Natural killer cell treated with Interleukin-12 subunit alpha and Interleukin-12 subunit beta and Interleukin-15 and Interleukin-18, amount 100 ng/mL, for 72 hours (primary cell): ENCODE data around the gene CCL15. TPM values are rescaled to one million over a fixed set of nuclear protein-coding genes. Genes with fewer than 3 reads are reported as not detected.

Experiments
- ATAC-seq, 2 donors: fragments of 150-1000 bp; cut with Tn5 transposase in 1 of 2; sonication (Bioruptor Pico), chemical (Tn5 transposase) in 1 of 2; 2 replicates each; pipeline ENCODE4 v1.10.0; 2021
- DNase-seq: peaks from one replicate; pipeline ENCODE4 v3.0.0; 2022; ENCODE audit warnings: low spot score
- H3K27ac Mint-ChIP-seq, 2 donors: 1 replicate in 1 of 2; 2 replicates in 1 of 2; pipeline ENCODE4 v1.8.0; 2022; ENCODE audit warnings: mixed read lengths in 2 of 2, mild to moderate bottlenecking in 1 of 2, moderate library complexity in 1 of 2
- H3K27me3 Mint-ChIP-seq, 2 donors: 1 replicate in 1 of 2; 2 replicates in 1 of 2; pipeline ENCODE4 v1.8.0; 2022; ENCODE audit warnings: mixed read lengths in 2 of 2
- H3K36me3 Mint-ChIP-seq: one replicate; pipeline ENCODE4 v1.8.0; 2022; ENCODE audit warnings: mixed read lengths
- H3K4me1 Mint-ChIP-seq, 2 donors: 1 replicate in 1 of 2; 2 replicates in 1 of 2; pipeline ENCODE4 v1.8.0; 2022; ENCODE audit warnings: low read depth in 2 of 2, mixed read lengths in 2 of 2, mild to moderate bottlenecking in 1 of 2
- H3K4me3 Mint-ChIP-seq: one replicate; pipeline ENCODE4 v1.8.0; 2022; ENCODE audit warnings: mixed read lengths
- H3K9me3 Mint-ChIP-seq: 2 replicates; pipeline ENCODE4 v1.8.0; 2022; ENCODE audit warnings: mixed read lengths
- total RNA-seq, 2 donors: library from RNA; stranded (reverse); gene quantifications; one replicate each; pipeline ENCODE4 v1.2.3, GENCODE V29; 2022

The CCL15 gene
- total RNA-seq, 2 donors from 2014 or later, result not detected

- H3K4me1 Mint-ChIP-seq, result peaks cover 0 to 2% of the 10 kb centered on the region in 2 donors
- no peak overlapping the region for H3K27ac Mint-ChIP-seq
- no peak overlapping the region for H3K4me3 Mint-ChIP-seq
- H3K9me3 Mint-ChIP-seq, result no peaks in the 10 kb centered on the region
- no peaks in the 10 kb centered on the region for H3K27me3 Mint-ChIP-seq
- no peak for ATAC-seq
- H3K36me3 Mint-ChIP-seq, result no peaks in the 10 kb centered on the region
- no peak for DNase-seq
Measured at GRCh38 chr17:35949401-35949800, 52.0 kb downstream of the CCL15 start.

GRCh38 chr17:35948092-35948491, 53.3 kb downstream of the CCL15 start:
- DNase-seq (no peak), ATAC-seq (no peak)
- Mint-ChIP-seq H3K4me3 (no peak overlapping the region), H3K27ac (no peak overlapping the region), H3K9me3 (no peaks in the 10 kb centered on the region), H3K4me1 (peaks cover 0 to 5% of the 10 kb centered on the region in 2 donors), H3K27me3 (no peaks in the 10 kb centered on the region), H3K36me3 (no peaks in the 10 kb centered on the region)

Other genes starting within 250 kb of the CCL15 start
- not detected for gene GAS2L2, start 248.3 kb downstream of the CCL15 start, total RNA-seq
- not detected for gene C17orf50, start 240.7 kb downstream of the CCL15 start, total RNA-seq
- gene MMP28, start 205.9 kb downstream of the CCL15 start, total RNA-seq, result not detected
- gene TAF15, start 192.1 kb downstream of the CCL15 start, total RNA-seq, result 100 to 1,000 TPM; 235 to 249 TPM
- gene HEATR9, start 132.7 kb downstream of the CCL15 start, total RNA-seq, result 1 to 10 TPM in 1 of 2 donors, under 1 TPM in 1; 0.81 to 2.9 TPM
- 100 to 1,000 TPM in 1 of 2 donors, 10 to 100 TPM in 1; 97.5 to 224 TPM for gene CCL5, start 121.2 kb downstream of the CCL15 start, total RNA-seq
- gene RDM1, start 70.8 kb downstream of the CCL15 start, total RNA-seq, result 1 to 10 TPM; 1.3 to 3.5 TPM
- gene LYZL6, start 57.8 kb downstream of the CCL15 start, total RNA-seq, result not detected
- gene CCL16, start 20.1 kb downstream of the CCL15 start, total RNA-seq, result not detected
- not detected for gene CCL14, start 14.8 kb downstream of the CCL15 start, total RNA-seq
- gene CCL23, start 16.4 kb upstream of the CCL15 start, total RNA-seq, result 1 to 10 TPM in 1 of 2 donors, not detected in 1; 1.7 TPM
- not detected for gene CCL18, start 62.7 kb upstream of the CCL15 start, total RNA-seq
- gene CCL3, start 88.6 kb upstream of the CCL15 start, total RNA-seq, result 1,000 to 10,000 TPM; 2,440 to 2,619 TPM
- gene CCL4, start 102.3 kb upstream of the CCL15 start, total RNA-seq, result 100 to 1,000 TPM; 379 to 582 TPM
- gene TBC1D3B, start 175.1 kb upstream of the CCL15 start, total RNA-seq, result 10 to 100 TPM in 1 of 2 donors, 1 to 10 TPM in 1; 9.2 to 10.7 TPM
- 10 to 100 TPM; 59.6 to 82.1 TPM for gene CCL3L1, start 195.2 kb upstream of the CCL15 start, total RNA-seq
- gene CCL4L2, start 209.5 kb upstream of the CCL15 start, total RNA-seq, result 10 to 100 TPM; 24.9 to 37.4 TPM